Measurements from ENCODE around the gene MUC4. TPM values are rescaled to one million over a fixed set of nuclear protein-coding genes. Genes with fewer than 3 reads are reported as not detected.
"Not testable (repeated sequence)": the region's sequence is repeated elsewhere in the genome, so short reads cannot be mapped to it uniquely, and the experiment has no call there.

The MUC4 gene
- polyA plus RNA-seq, 1 of the 3 experiments (the other 2 are of a cell fraction): 0.07 TPM

- Histone ChIP-seq H3K9me2 (no peaks in the 10 kb centered on the region), H3K36me3 (replicated peaks in 1 of 2; ENCODE audit: control insufficient read depth in 1 of 2, insufficient read depth in 2 of 2, low read length in 1 of 2) (no peaks in the 10 kb centered on the region), H3K9me3 (no peaks in the 10 kb centered on the region), H4K20me1 (ENCODE audit: insufficient read depth) (no peaks in the 10 kb centered on the region), H3K9ac (no peak overlapping the region), H3K4me2 (no peak overlapping the region), H3K27ac (ENCODE audit: low read depth in 2 of 2, low read length in 1 of 2) (no peak overlapping the region), H3K79me2 (ENCODE audit: insufficient read depth) (no peaks in the 10 kb centered on the region), H3K4me1 (ENCODE audit: control insufficient read depth in 1 of 2, insufficient read depth in 2 of 2, low read depth in 1 of 2, low read length in 1 of 2) (peaks cover 0 to 3% of the 10 kb centered on the region in 2 experiments; a peak in 1 of 4 replicates), H3F3A (replicated peaks; ENCODE audit: insufficient read depth) (no peaks in the 10 kb centered on the region), H3K27me3 (ENCODE audit: insufficient read depth) (no peaks in the 10 kb centered on the region), H2AFZ (ENCODE audit: low read depth) (no peak overlapping the region), H3K4me3 (ENCODE audit: low read depth in 2 of 2, low read length in 1 of 2) (no peak overlapping the region)
- TF ChIP-seq EP300 (IDR thresholded peaks at IDR 0.05; ENCODE audit: borderline replicate concordance in 1 of 2, low read depth in 1 of 2, low read length in 1 of 2) (no peak), REST (IDR thresholded peaks at IDR 0.05; ENCODE audit: low read depth, low read length) (no peak), NFIC (IDR thresholded peaks at IDR 0.05; ENCODE audit: borderline replicate concordance) (no peak), TCF12 (IDR thresholded peaks at IDR 0.05) (no peak), RAD21 (IDR thresholded peaks at IDR 0.05; ENCODE audit: low read length) (no peak), FOSL2 (IDR thresholded peaks at IDR 0.05; ENCODE audit: borderline replicate concordance, low read depth) (no peak), FOXJ3 (CRISPR knock-in tag; IDR thresholded peaks at IDR 0.05) (no peak), SMC3 (IDR thresholded peaks at IDR 0.05; ENCODE audit: low read depth, low read length) (no peak), NRF1 (IDR thresholded peaks at IDR 0.05; ENCODE audit: low read depth, low read length) (no peak)
- DNase-seq: peak; percentile 19
- CTCF ChIA-PET: no interaction called here
- POLR2A ChIA-PET: no interaction called here
- WGBS (ENCODE audit: low lambda C conversion rate): 85% methylated on average over 7 of the region's 7 CpGs
These were observed 60.2 kb downstream of the MUC4 start for GRCh38 chr3:195751560-195751959.

GRCh38 chr3:195750797-195751520 lies 60.8 kb downstream of the MUC4 start:
- no peaks in the 10 kb centered on the region for H3F3A ChIP-seq (replicated peaks; ENCODE audit: insufficient read depth)
- ChIA-PET POLR2A (no interaction called here), CTCF (no interaction called here)
- no peaks in the 10 kb centered on the region for H3K79me2 ChIP-seq (ENCODE audit: insufficient read depth)
- H3K4me3 ChIP-seq (ENCODE audit: low read depth in 2 of 2, low read length in 1 of 2): no peak overlapping the region
- H3K4me2 ChIP-seq: no peak overlapping the region
- H3K27me3 ChIP-seq (ENCODE audit: insufficient read depth): no peaks in the 10 kb centered on the region
- no peak overlapping the region for H3K27ac ChIP-seq (ENCODE audit: low read depth in 2 of 2, low read length in 1 of 2)
- TF ChIP-seq ELF1 (IDR thresholded peaks at IDR 0.05): no peak
- TF ChIP-seq REST (IDR thresholded peaks at IDR 0.05; ENCODE audit: low read depth, low read length): no peak
- TF ChIP-seq GATA2 (CRISPR knock-in tag; IDR thresholded peaks at IDR 0.05): no peak
- no peak overlapping the region for H3K9ac ChIP-seq
- DNase-seq: peak; percentile 15
- H3K36me3 ChIP-seq (replicated peaks in 1 of 2; ENCODE audit: control insufficient read depth in 1 of 2, insufficient read depth in 2 of 2, low read length in 1 of 2): no peaks in the 10 kb centered on the region
- WGBS (ENCODE audit: low lambda C conversion rate): 78% methylated on average over 15 of the region's 30 CpGs
- H4K20me1 ChIP-seq (ENCODE audit: insufficient read depth): no peaks in the 10 kb centered on the region
- H3K9me2 ChIP-seq: no peaks in the 10 kb centered on the region
- no peak overlapping the region for H2AFZ ChIP-seq (ENCODE audit: low read depth)
- H3K9me3 ChIP-seq: no peaks in the 10 kb centered on the region
- H3K4me1 ChIP-seq (ENCODE audit: control insufficient read depth in 1 of 2, insufficient read depth in 2 of 2, low read depth in 1 of 2, low read length in 1 of 2): peaks cover 0 to 3% of the 10 kb centered on the region in 2 experiments; a peak in 1 of 4 replicates

GRCh38 chr3:195749101-195749500 lies 62.6 kb downstream of the MUC4 start:
- not testable (repeated sequence) for H3K36me3 ChIP-seq (replicated peaks in 1 of 2; ENCODE audit: control insufficient read depth in 1 of 2, insufficient read depth in 2 of 2, low read length in 1 of 2); H3K4me1 ChIP-seq (ENCODE audit: control insufficient read depth in 1 of 2, insufficient read depth in 2 of 2, low read depth in 1 of 2, low read length in 1 of 2); H3K4me2 ChIP-seq; DNase-seq; H3K79me2 ChIP-seq (ENCODE audit: insufficient read depth); H3K9ac ChIP-seq; H3K27ac ChIP-seq (ENCODE audit: low read depth in 2 of 2, low read length in 1 of 2); H2AFZ ChIP-seq (ENCODE audit: low read depth); H3F3A ChIP-seq (replicated peaks; ENCODE audit: insufficient read depth); H3K27me3 ChIP-seq (ENCODE audit: insufficient read depth); H3K4me3 ChIP-seq (ENCODE audit: low read depth in 2 of 2, low read length in 1 of 2); H3K9me3 ChIP-seq; H3K9me2 ChIP-seq; H4K20me1 ChIP-seq (ENCODE audit: insufficient read depth)
- CTCF ChIA-PET: interaction anchor here (1.2 to 2.2 kb wide), 2 partner anchors 21 to 478 kb away, joined by 3 to 10 read pairs; partner anchors contain the start of gene XXYLT1
- 70% methylated on average over 5 of the region's 5 CpGs for WGBS (ENCODE audit: low lambda C conversion rate)
- POLR2A ChIA-PET: interaction anchor here (0.5 kb wide), 1 partner anchor 212 kb away, joined by 4 read pairs; no protein-coding TSS in a partner anchor
